CD4-positive, alpha-beta T cell (primary cell): ENCODE results near the gene TMBIM1. TPM values are rescaled to one million over a fixed set of nuclear protein-coding genes. Genes with fewer than 3 reads are reported as not detected.

Source experiments
- ATAC-seq: fragments of 200-7000 bp; cut with Tn5 transposase; one replicate; pipeline ENCODE4 v1.10.0; 2022; ENCODE audit warnings: mild to moderate bottlenecking; ENCODE audit not compliant: poor library complexity
- CTCF ChIA-PET: fragments of 350-600 bp; sonication (Branson Sonifier 250); formaldehyde crosslinking; loops from one replicate; lab custom pipeline; 2021; ENCODE audit warnings: antibody characterized with exemption, inconsistent platforms; lab: Charles Lee
- POLR2A ChIA-PET: fragments of 350-600 bp; sonication (Branson Sonifier 250); formaldehyde crosslinking; loops from one replicate; lab custom pipeline; 2021; ENCODE audit warnings: antibody characterized with exemption, inconsistent platforms; lab: Charles Lee
- DNase-seq, 14 experiments: peaks; one replicate each; pipeline ENCODE4 v3.0.0-alpha.2; 2013 to 2020; ENCODE audit warnings: mixed read lengths in 2 of 14
- H3K27ac ChIP-seq, 2 donors: one replicate each; pipeline versions ENCODE4 v1.5.1 to v1.7.0; 2013; ENCODE audit warnings: low read length in 2 of 2, low read depth in 1 of 2, mild to moderate bottlenecking in 1 of 2
- H3K27me3 ChIP-seq, 2 experiments: 1 replicate in 1 of 2; 2 replicates in 1 of 2; pipeline versions ENCODE4 v1.6.1 to v1.7.0; 2013; ENCODE audit warnings: low read length in 2 of 2, control low read depth in 1 of 2, mild to moderate bottlenecking in 1 of 2, moderate library complexity in 1 of 2; ENCODE audit not compliant: insufficient read depth in 2 of 2, control insufficient read depth in 1 of 2
- H3K36me3 ChIP-seq: one replicate; pipeline ENCODE4 v1.6.1; 2013; ENCODE audit warnings: low read length, control low read depth; ENCODE audit not compliant: insufficient read depth
- H3K4me1 ChIP-seq: one replicate; pipeline ENCODE4 v1.6.1; 2013; ENCODE audit warnings: low read length, control low read depth; ENCODE audit not compliant: insufficient read depth
- H3K4me3 ChIP-seq: one replicate; pipeline ENCODE4 v1.5.1; 2013; ENCODE audit warnings: mild to moderate bottlenecking, low read length, moderate library complexity
- H3K9me3 ChIP-seq, 2 experiments: 1 replicate in 1 of 2; 2 replicates in 1 of 2; pipeline versions ENCODE4 v1.6.1 to v1.7.0; 2013; ENCODE audit warnings: low read length in 2 of 2, mild to moderate bottlenecking in 2 of 2, control low read depth in 1 of 2, moderate library complexity in 1 of 2; ENCODE audit not compliant: control insufficient read depth in 1 of 2, insufficient read depth in 1 of 2
- H3K27ac Mint-ChIP-seq: one replicate; pipeline ENCODE4 v1.8.0; 2020; ENCODE audit warnings: mixed read lengths
- H3K27me3 Mint-ChIP-seq: one replicate; pipeline ENCODE4 v1.8.0; 2021; ENCODE audit warnings: mixed read lengths
- H3K36me3 Mint-ChIP-seq: one replicate; pipeline ENCODE4 v1.8.0; 2021; ENCODE audit warnings: low read depth, mixed read lengths
- H3K4me1 Mint-ChIP-seq: one replicate; pipeline ENCODE4 v1.8.0; 2021; ENCODE audit warnings: low read depth, mixed read lengths
- H3K4me3 Mint-ChIP-seq: one replicate; pipeline ENCODE4 v1.8.0; 2020; ENCODE audit warnings: mild to moderate bottlenecking, mixed read lengths
- H3K9me3 Mint-ChIP-seq: one replicate; pipeline ENCODE4 v1.8.0; 2020; ENCODE audit warnings: mixed read lengths
- CTCF ChIP-seq: fragments of 200-600 bp; IDR thresholded peaks from one replicate; pipeline ENCODE4 v1.8.0; 2022; ENCODE audit warnings: antibody characterized with exemption, mild to moderate bottlenecking
- intact Hi-C, 2 experiments: fragments of 100-400 bp; cut with DNase I in 1 of 2; cut with micrococcal nuclease in 1 of 2; formaldehyde crosslinking; loops; one replicate each; pipeline versions ENCODE4 v1.15.1 to v1.9.0; 2023 to 2025; cut with DNase I, micrococcal nuclease
- total RNA-seq, 174 experiments: library from RNA in 2 of 174; stranded (reverse) in 2 of 174; gene quantifications; one replicate each; pipeline ENCODE4 v1.2.3 and lab custom pipeline; 2021 to 2026

The TMBIM1 gene
- total RNA-seq, 2 experiments from 2014 or later = 99.2 to 102 TPM

- CTCF ChIA-PET = no interaction called here
- H3K27ac Mint-ChIP-seq = no peak overlapping the region
These were observed 18.7 kb upstream of the TMBIM1 start for GRCh38 chr2:218310853-218311540.

GRCh38 chr2:218307415-218308090 lies 15.2 kb upstream of the TMBIM1 start:
- Histone ChIP-seq H3K4me3 (no peak overlapping the region), H3K36me3 (no peaks in the 10 kb centered on the region), H3K4me1 (no peaks in the 10 kb centered on the region), H3K9me3 (no peaks in the 10 kb centered on the region), H3K27ac (no peak overlapping the region), H3K27me3 (no peaks in the 10 kb centered on the region)
- H3K27ac Mint-ChIP-seq = no peak overlapping the region
- peaks cover 12% of the 10 kb centered on the region for H3K4me1 Mint-ChIP-seq
- H3K9me3 Mint-ChIP-seq = no peaks in the 10 kb centered on the region
- no peak for TF ChIP-seq CTCF
- H3K36me3 Mint-ChIP-seq = no peaks in the 10 kb centered on the region
- no peak for DNase-seq
- no peaks in the 10 kb centered on the region for H3K27me3 Mint-ChIP-seq
- CTCF ChIA-PET = interaction anchor here (1.4 kb wide), 1 partner anchor 15 kb away, joined by 7 read pairs; the partner anchor contains the start of gene TMBIM1
- H3K4me3 Mint-ChIP-seq = no peak overlapping the region
- intact Hi-C loops = no loop called here
- no peak for ATAC-seq
- POLR2A ChIA-PET = interaction anchor here (0.7 to 1.3 kb wide), 4 partner anchors 9 to 99 kb away, joined by 3 read pairs; no protein-coding TSS in a partner anchor

More at GRCh38 chr2:218310853-218311540, 18.7 kb upstream of the TMBIM1 start:
- H3K27me3 Mint-ChIP-seq = no peaks in the 10 kb centered on the region
- H3K4me3 Mint-ChIP-seq = no peak overlapping the region
- H3K4me1 Mint-ChIP-seq = peaks cover 19% of the 10 kb centered on the region
- Histone ChIP-seq H3K27me3 (no peaks in the 10 kb centered on the region), H3K4me3 (no peak overlapping the region), H3K36me3 (no peaks in the 10 kb centered on the region), H3K27ac (no peak overlapping the region), H3K9me3 (no peaks in the 10 kb centered on the region), H3K4me1 (peaks cover 7% of the 10 kb centered on the region)
- H3K9me3 Mint-ChIP-seq = no peaks in the 10 kb centered on the region
- no peak for TF ChIP-seq CTCF
- ATAC-seq (no peak), DNase-seq (no peak)
- intact Hi-C loops = no loop called here
- H3K36me3 Mint-ChIP-seq = no peaks in the 10 kb centered on the region
- POLR2A ChIA-PET = no interaction called here

- Mint-ChIP-seq H3K9me3 (no peaks in the 10 kb centered on the region), H3K27me3 (no peaks in the 10 kb centered on the region), H3K4me1 (peaks cover 11% of the 10 kb centered on the region), H3K27ac (no peak overlapping the region), H3K36me3 (no peaks in the 10 kb centered on the region), H3K4me3 (no peak overlapping the region)
- DNase-seq (no peak), ATAC-seq (no peak)
- CTCF ChIA-PET = interaction anchor here (1.2 to 1.4 kb wide), 2 partner anchors 14 to 50 kb away, joined by 3 to 7 read pairs; partner anchors contain the start of genes CATIP and TMBIM1
- no peak overlapping the region for H3K27ac ChIP-seq
- H3K4me1 ChIP-seq = peaks cover 4% of the 10 kb centered on the region
- POLR2A ChIA-PET = interaction anchor here (0.6 to 1.2 kb wide), 2 partner anchors 15 to 90 kb away, joined by 3 read pairs; no protein-coding TSS in a partner anchor
- no peak overlapping the region for H3K4me3 ChIP-seq
- no peaks in the 10 kb centered on the region for H3K36me3 ChIP-seq
- H3K27me3 ChIP-seq = no peaks in the 10 kb centered on the region
- intact Hi-C loops = no loop called here
- H3K9me3 ChIP-seq = no peaks in the 10 kb centered on the region
- no peak for TF ChIP-seq CTCF
These were observed 14.0 kb upstream of the TMBIM1 start for GRCh38 chr2:218306184-218306920.
